ENCODE results near the gene ABCA2. TPM values are rescaled to one million over a fixed set of nuclear protein-coding genes. Genes with fewer than 3 reads are reported as not detected.

Gene ABCA2
- total and polyA plus RNA-seq, 2 donors from 2014 or later, result 39.2 to 72.1 TPM

- no peak for TF ChIP-seq CTCF (IDR thresholded peaks at IDR 0.05; ENCODE audit: borderline replicate concordance, extremely low read depth, insufficient read depth)
- DNase-seq (peak in 1 of 5 donors; percentile 45), FAIRE-seq (no peak)
- H3K4me1 ChIP-seq (ENCODE audit: control insufficient read depth in 2 of 3, insufficient read depth in 2 of 3, low read depth in 1 of 3, low read length in 3 of 3), result peaks cover 0 to 10% (median 4%) of the 10 kb centered on the region in 3 donors
- H3K9me3 ChIP-seq (ENCODE audit: control insufficient read depth in 2 of 3, insufficient read depth in 1 of 3, low read length in 3 of 3), result no peaks in the 10 kb centered on the region
- no peak overlapping the region for H3K4me3 ChIP-seq (ENCODE audit: low read length in 3 of 3)
- no peak overlapping the region for H3K9ac ChIP-seq (ENCODE audit: low read length in 3 of 3)
- intact Hi-C loops (cut with DNase I), result no loop called here
- H3K27ac ChIP-seq (ENCODE audit: low read depth in 2 of 2, low read length in 2 of 2), result no peak overlapping the region
- no peaks in the 10 kb centered on the region for H3K27me3 ChIP-seq (ENCODE audit: control insufficient read depth, insufficient read depth, low read length)
- H3K36me3 ChIP-seq (ENCODE audit: control insufficient read depth in 2 of 3, insufficient read depth in 3 of 3, low read length in 3 of 3), result no peaks in the 10 kb centered on the region
Observed at GRCh38 chr9:137066096-137066861, 38.2 kb upstream of the ABCA2 start.

- H3K27me3 ChIP-seq (ENCODE audit: control insufficient read depth, insufficient read depth, low read length), result no peaks in the 10 kb centered on the region
- intact Hi-C loops (cut with DNase I), result no loop called here
- peaks cover 0 to 4% (median 0%) of the 10 kb centered on the region in 3 donors for H3K4me1 ChIP-seq (ENCODE audit: control insufficient read depth in 2 of 3, insufficient read depth in 2 of 3, low read depth in 1 of 3, low read length in 3 of 3)
- DNase-seq (no peak), FAIRE-seq (no peak)
- H3K36me3 ChIP-seq (ENCODE audit: control insufficient read depth in 2 of 3, insufficient read depth in 3 of 3, low read length in 3 of 3), result no peaks in the 10 kb centered on the region
- TF ChIP-seq CTCF (IDR thresholded peaks at IDR 0.05; ENCODE audit: borderline replicate concordance, extremely low read depth, insufficient read depth), result no peak
- no peak overlapping the region for H3K27ac ChIP-seq (ENCODE audit: low read depth in 2 of 2, low read length in 2 of 2)
- no peak overlapping the region for H3K9ac ChIP-seq (ENCODE audit: low read length in 3 of 3)
- no peaks in the 10 kb centered on the region for H3K9me3 ChIP-seq (ENCODE audit: control insufficient read depth in 2 of 3, insufficient read depth in 1 of 3, low read length in 3 of 3)
- H3K4me3 ChIP-seq (ENCODE audit: low read length in 3 of 3), result no peak overlapping the region
Observed at GRCh38 chr9:137065336-137065967, 37.4 kb upstream of the ABCA2 start.

GRCh38 chr9:137064880-137065164, 36.8 kb upstream of the ABCA2 start:
- no peaks in the 10 kb centered on the region for H3K27me3 ChIP-seq (ENCODE audit: control insufficient read depth, insufficient read depth, low read length)
- H3K36me3 ChIP-seq (ENCODE audit: control insufficient read depth in 2 of 3, insufficient read depth in 3 of 3, low read length in 3 of 3), result no peaks in the 10 kb centered on the region
- FAIRE-seq (no peak), DNase-seq (no peak)
- no peak overlapping the region for H3K9ac ChIP-seq (ENCODE audit: low read length in 3 of 3)
- H3K9me3 ChIP-seq (ENCODE audit: control insufficient read depth in 2 of 3, insufficient read depth in 1 of 3, low read length in 3 of 3), result no peaks in the 10 kb centered on the region
- no peak overlapping the region for H3K4me3 ChIP-seq (ENCODE audit: low read length in 3 of 3)
- no peak overlapping the region for H3K27ac ChIP-seq (ENCODE audit: low read depth in 2 of 2, low read length in 2 of 2)
- no peak for TF ChIP-seq CTCF (IDR thresholded peaks at IDR 0.05; ENCODE audit: borderline replicate concordance, extremely low read depth, insufficient read depth)
- peaks cover 0 to 4% (median 0%) of the 10 kb centered on the region in 3 donors for H3K4me1 ChIP-seq (ENCODE audit: control insufficient read depth in 2 of 3, insufficient read depth in 2 of 3, low read depth in 1 of 3, low read length in 3 of 3)
- intact Hi-C loops (cut with DNase I), result no loop called here

Measured in kidney (tissue), 14 donors.